Gastrocnemius medialis (tissue), 4 donors: ENCODE data around the gene ZBTB20.

Source experiments
- POLR2A ChIP-seq, 2 donors: fragments of 450-650 bp; IDR thresholded peaks; one replicate each; pipeline ENCODE4 v1.6.1; 2017; ENCODE audit warnings: antibody characterized with exemption in 2 of 2, mild to moderate bottlenecking in 2 of 2, moderate library complexity in 2 of 2
- TF ChIP-seq, protein P1 (sequence below), 5 experiments: fragments of 450-650 bp in 3 of 5; fragments of 200-600 bp in 2 of 5; sonication (generic) in 2 of 5; IDR thresholded peaks in 4 of 5; conservative IDR thresholded peaks in 1 of 5; 1 replicate in 4 of 5; 2 replicates in 1 of 5; pipeline ENCODE4 v1.5.1; 2016 to 2019; ENCODE audit warnings: antibody characterized with exemption in 5 of 5, mild to moderate bottlenecking in 3 of 5, moderate library complexity in 3 of 5

DNA sequence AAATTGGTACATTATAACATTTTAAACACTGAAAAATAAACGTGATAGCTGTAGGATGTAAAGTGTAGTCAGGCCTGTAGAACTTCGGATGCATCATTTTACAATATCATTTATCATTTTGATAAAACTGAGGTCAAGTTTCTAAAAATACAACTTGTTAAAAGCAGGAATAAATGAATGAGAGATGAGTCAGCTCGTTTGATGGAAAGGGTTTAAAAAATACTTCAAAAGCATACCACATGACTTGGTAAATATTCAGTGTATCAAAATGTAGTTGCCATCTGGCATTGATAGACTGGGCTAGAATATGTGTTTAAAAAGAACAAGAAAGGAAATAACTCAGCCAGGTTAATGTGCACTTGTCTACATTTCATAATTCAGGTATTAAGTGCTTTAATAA lies 496.3 kb downstream of the ZBTB20 start:
- TF ChIP-seq, protein P1, sequence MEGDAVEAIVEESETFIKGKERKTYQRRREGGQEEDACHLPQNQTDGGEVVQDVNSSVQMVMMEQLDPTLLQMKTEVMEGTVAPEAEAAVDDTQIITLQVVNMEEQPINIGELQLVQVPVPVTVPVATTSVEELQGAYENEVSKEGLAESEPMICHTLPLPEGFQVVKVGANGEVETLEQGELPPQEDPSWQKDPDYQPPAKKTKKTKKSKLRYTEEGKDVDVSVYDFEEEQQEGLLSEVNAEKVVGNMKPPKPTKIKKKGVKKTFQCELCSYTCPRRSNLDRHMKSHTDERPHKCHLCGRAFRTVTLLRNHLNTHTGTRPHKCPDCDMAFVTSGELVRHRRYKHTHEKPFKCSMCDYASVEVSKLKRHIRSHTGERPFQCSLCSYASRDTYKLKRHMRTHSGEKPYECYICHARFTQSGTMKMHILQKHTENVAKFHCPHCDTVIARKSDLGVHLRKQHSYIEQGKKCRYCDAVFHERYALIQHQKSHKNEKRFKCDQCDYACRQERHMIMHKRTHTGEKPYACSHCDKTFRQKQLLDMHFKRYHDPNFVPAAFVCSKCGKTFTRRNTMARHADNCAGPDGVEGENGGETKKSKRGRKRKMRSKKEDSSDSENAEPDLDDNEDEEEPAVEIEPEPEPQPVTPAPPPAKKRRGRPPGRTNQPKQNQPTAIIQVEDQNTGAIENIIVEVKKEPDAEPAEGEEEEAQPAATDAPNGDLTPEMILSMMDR (IDR thresholded peaks at IDR 0.05 in 4 of 5, conservative IDR thresholded peaks at IDR 0.05 in 1 of 5), result no peak
- no peak for TF ChIP-seq POLR2A (IDR thresholded peaks at IDR 0.05)
